ENCODE data around the gene CRISPLD2.

Gene CRISPLD2

GRCh38 chr16:84917492-84917891 lies 97.7 kb downstream of the CRISPLD2 start:
- TF ChIP-seq CTCF (IDR thresholded peaks at IDR 0.05), result no peak
- no peak overlapping the region for H3K4me3 ChIP-seq (ENCODE audit: low read depth in 1 of 2, low read length in 1 of 2)

GRCh38 chr16:84918006-84918909 lies 98.5 kb downstream of the CRISPLD2 start:
- Histone ChIP-seq H3K4me3 (ENCODE audit: low read depth in 1 of 2, low read length in 1 of 2) (no peak overlapping the region), H3K36me3 (no peaks in the 10 kb centered on the region), H3K27me3 (no peaks in the 10 kb centered on the region), H3K27ac (no peak overlapping the region), H3K4me1 (ENCODE audit: control insufficient read depth in 1 of 2, insufficient read depth in 1 of 2, low read depth in 1 of 2, low read length in 1 of 2) (peaks cover 20 to 25% of the 10 kb centered on the region in 2 experiments), H3K9me3 (no peaks in the 10 kb centered on the region)
- no peak for TF ChIP-seq CTCF (IDR thresholded peaks at IDR 0.05)

More at GRCh38 chr16:84917492-84917891, 97.7 kb downstream of the CRISPLD2 start:
- no peaks in the 10 kb centered on the region for H3K9me3 ChIP-seq
- H3K27me3 ChIP-seq, result no peaks in the 10 kb centered on the region
- H3K36me3 ChIP-seq, result no peaks in the 10 kb centered on the region
- H3K27ac ChIP-seq, result no peak overlapping the region
- H3K4me1 ChIP-seq (ENCODE audit: control insufficient read depth in 1 of 2, insufficient read depth in 1 of 2, low read depth in 1 of 2, low read length in 1 of 2), result peaks cover 26 to 27% of the 10 kb centered on the region in 2 experiments

- no peak overlapping the region for H3K4me3 ChIP-seq (ENCODE audit: low read depth in 1 of 2, low read length in 1 of 2)
- no peaks in the 10 kb centered on the region for H3K36me3 ChIP-seq
- peaks cover 10 to 15% of the 10 kb centered on the region in 2 experiments for H3K4me1 ChIP-seq (ENCODE audit: control insufficient read depth in 1 of 2, insufficient read depth in 1 of 2, low read depth in 1 of 2, low read length in 1 of 2)
- no peaks in the 10 kb centered on the region for H3K9me3 ChIP-seq
- H3K27me3 ChIP-seq, result no peaks in the 10 kb centered on the region
- no peak overlapping the region for H3K27ac ChIP-seq
- TF ChIP-seq CTCF (IDR thresholded peaks at IDR 0.05), result no peak
Measured at GRCh38 chr16:84919269-84919668, 99.5 kb downstream of the CRISPLD2 start.

GRCh38 chr16:84919708-84920107 lies 99.9 kb downstream of the CRISPLD2 start:
- H3K27ac ChIP-seq, result no peak overlapping the region
- no peaks in the 10 kb centered on the region for H3K9me3 ChIP-seq
- no peaks in the 10 kb centered on the region for H3K27me3 ChIP-seq
- H3K36me3 ChIP-seq, result no peaks in the 10 kb centered on the region
- TF ChIP-seq CTCF (IDR thresholded peaks at IDR 0.05), result no peak
- H3K4me3 ChIP-seq (ENCODE audit: low read depth in 1 of 2, low read length in 1 of 2), result no peak overlapping the region
- H3K4me1 ChIP-seq (ENCODE audit: control insufficient read depth in 1 of 2, insufficient read depth in 1 of 2, low read depth in 1 of 2, low read length in 1 of 2), result peaks cover 11 to 19% of the 10 kb centered on the region in 2 experiments

- H3K27me3 ChIP-seq, result no peaks in the 10 kb centered on the region
- H3K9me3 ChIP-seq, result no peaks in the 10 kb centered on the region
- peaks cover 17 to 25% of the 10 kb centered on the region in 2 experiments for H3K4me1 ChIP-seq (ENCODE audit: control insufficient read depth in 1 of 2, insufficient read depth in 1 of 2, low read depth in 1 of 2, low read length in 1 of 2)
- no peak overlapping the region for H3K4me3 ChIP-seq (ENCODE audit: low read depth in 1 of 2, low read length in 1 of 2)
- H3K27ac ChIP-seq, result no peak overlapping the region
- H3K36me3 ChIP-seq, result no peaks in the 10 kb centered on the region
- no peak for TF ChIP-seq CTCF (IDR thresholded peaks at IDR 0.05)
Measured at GRCh38 chr16:84920333-84920732, 100.5 kb downstream of the CRISPLD2 start.

Data from neutrophil (primary cell).